ENCODE data around the gene LDHD.

DNA sequence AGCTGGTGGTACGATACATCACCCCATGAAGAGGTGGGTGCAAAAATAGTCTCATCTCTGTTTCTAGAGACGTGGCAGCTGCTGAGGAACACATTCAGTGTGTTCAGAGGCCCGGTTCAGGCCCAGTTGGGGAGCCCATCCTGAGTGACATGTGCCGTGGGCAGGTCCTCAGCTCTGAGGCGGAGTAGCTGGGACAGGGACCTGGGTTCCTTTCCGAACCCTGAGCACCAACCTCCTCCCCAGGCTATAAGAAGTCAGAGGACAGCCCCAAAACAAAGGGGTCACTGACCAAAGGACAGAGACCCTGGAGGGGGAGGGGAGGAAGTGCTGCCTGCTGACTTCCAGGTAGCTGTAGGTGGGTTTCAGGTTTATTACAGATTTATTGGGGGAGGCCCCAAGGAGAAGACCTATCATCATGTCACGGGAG is 5.1 kb downstream of the LDHD start:
- no peak for TF ChIP-seq YY1 (IDR thresholded peaks at IDR 0.05; ENCODE audit: insufficient read depth, insufficient read length)
- TF ChIP-seq ZNF274 (IDR thresholded peaks at IDR 0.05; ENCODE audit: low read depth, low read length): no peak
- TF ChIP-seq SUZ12 (IDR thresholded peaks at IDR 0.05; ENCODE audit: extremely low read depth, insufficient read depth, insufficient read length): no peak

Data from NT2/D1 (cell line).